K562 (cell line): Measurements from ENCODE around the gene PPIL1. TPM values are rescaled to one million over a fixed set of nuclear protein-coding genes. Genes with fewer than 3 reads are reported as not detected.

Source experiments
- EGR1 ChIP-seq: fragments of 450-650 bp; conservative IDR thresholded peaks from 2 replicates; pipeline ENCODE4 v1.6.1; 2017; ENCODE audit warnings: mild to moderate bottlenecking
- ELK1 ChIP-seq: sonication (generic); formaldehyde crosslinking; IDR thresholded peaks from 2 replicates; pipeline ENCODE4 v1.8.1; 2022; ENCODE audit warnings: missing genetic modification reagents
- HDAC2 ChIP-seq: fragments of 450-650 bp; IDR thresholded peaks from 2 replicates; pipeline ENCODE4 v1.6.1; 2016; ENCODE audit warnings: mild to moderate bottlenecking
- KDM4B ChIP-seq, 2 experiments: fragments of 450-650 bp in 1 of 2; sonication (generic) in 1 of 2; IDR thresholded peaks; 2 replicates each; pipeline ENCODE4 v1.6.1; 2016 to 2017; ENCODE audit warnings: borderline replicate concordance in 2 of 2, antibody characterized with exemption in 1 of 2, low read depth in 1 of 2, mild to moderate bottlenecking in 1 of 2
- L3MBTL2 ChIP-seq: fragments of 450-650 bp; IDR thresholded peaks from 2 replicates; pipeline ENCODE4 v1.6.1; 2016; ENCODE audit warnings: mild to moderate bottlenecking, moderate library complexity
- MCM3 ChIP-seq: fragments of 450-650 bp; IDR thresholded peaks from 2 replicates; pipeline ENCODE4 v1.6.1; 2016
- NR2C2 ChIP-seq, 2 experiments: fragments of 200-800 bp in 1 of 2; sonication (Bioruptor generic) in 1 of 2; sonication (generic) in 1 of 2; formaldehyde crosslinking in 1 of 2; IDR thresholded peaks; 2 replicates each; pipeline versions ENCODE4 v1.6.1 to v1.8.0; 2016 to 2022; ENCODE audit warnings: mild to moderate bottlenecking in 1 of 2, missing compliant biosample characterization in 1 of 2, missing genetic modification characterization in 1 of 2, missing genetic modification reagents in 1 of 2
- TRIM24 ChIP-seq, 2 experiments: fragments of 450-650 bp; IDR thresholded peaks; 2 replicates each; pipeline ENCODE4 v1.6.1; 2016
- ZBTB40 ChIP-seq, 2 experiments: fragments of 450-650 bp in 1 of 2; sonication (generic) in 1 of 2; formaldehyde crosslinking in 1 of 2; IDR thresholded peaks; 2 replicates each; pipeline versions ENCODE4 v1.7.1 to v1.9.0; 2016 to 2022; ENCODE audit warnings: inconsistent platforms in 1 of 2, mild to moderate bottlenecking in 1 of 2, missing genetic modification reagents in 1 of 2
- ZC3H8 ChIP-seq: fragments of 450-650 bp; IDR thresholded peaks from 2 replicates; pipeline ENCODE4 v1.6.1; 2017
- ZFP30 ChIP-seq: fragments of 250-450 bp; sonication (Bioruptor Pico); IDR thresholded peaks from 2 replicates; pipeline ENCODE4 v1.8.0; 2022; ENCODE audit warnings: moderate library complexity, mild to moderate bottlenecking, inconsistent platforms, borderline replicate concordance
- ZNF583 ChIP-seq: fragments of 250-450 bp; sonication (Bioruptor Pico); IDR thresholded peaks from 2 replicates; pipeline ENCODE4 v1.4.0; 2020
- ZNF766 ChIP-seq: fragments of 200-800 bp; sonication (Bioruptor generic); conservative IDR thresholded peaks from 2 replicates; pipeline ENCODE4 v1.6.1; 2016; ENCODE audit warnings: missing genetic modification characterization, missing compliant biosample characterization
- ZNF830 ChIP-seq: fragments of 250-450 bp; sonication (Bioruptor Pico); IDR thresholded peaks from 2 replicates; pipeline ENCODE4 v1.5.0; 2021; ENCODE audit warnings: mild to moderate bottlenecking
- polyA plus RNA-seq, 8 experiments: library from polyadenylated mRNA; depleted of rRNA in 4 of 8; stranded (reverse) in 5 of 8; unstranded in 3 of 8; fragments of >200 nt; fragmentation: Nextera tagmentation in 2 of 8; fragmentation: Illumina TruSeq in 1 of 8; extraction: Ambion mirVana in 2 of 8; extraction: Trizol in 1 of 8; gene quantifications; 2 replicates each; pipeline versions ENCODE4 v1.2.1 to v1.2.3, GENCODE V29; 2011 to 2014; ENCODE audit warnings: inconsistent platforms in 1 of 8, missing spikeins in 1 of 8
- total RNA-seq, 7 experiments: library from RNA; depleted of rRNA in 6 of 7; stranded (reverse); fragments of >200 nt in 6 of 7; fragmentation: Illumina TruSeq in 2 of 7; extraction: Trizol in 2 of 7; gene quantifications; 2 replicates each; pipeline versions ENCODE4 v1.2.1 to v1.2.3, GENCODE V29; 2011 to 2021; ENCODE audit warnings: low replicate concordance in 1 of 7
- TF ChIP-seq, protein P1 (sequence below): fragments of 250-450 bp; sonication (Bioruptor Pico); IDR thresholded peaks from 2 replicates; pipeline ENCODE4 v1.9.0; 2021; ENCODE audit warnings: mild to moderate bottlenecking, inconsistent platforms

Gene PPIL1
- total and polyA plus RNA-seq, 9 of the 15 experiments (the other 6 are each of a cell fraction or from before 2014, with no cell fraction given) = 65.8 to 205 (median 130) TPM

DNA sequence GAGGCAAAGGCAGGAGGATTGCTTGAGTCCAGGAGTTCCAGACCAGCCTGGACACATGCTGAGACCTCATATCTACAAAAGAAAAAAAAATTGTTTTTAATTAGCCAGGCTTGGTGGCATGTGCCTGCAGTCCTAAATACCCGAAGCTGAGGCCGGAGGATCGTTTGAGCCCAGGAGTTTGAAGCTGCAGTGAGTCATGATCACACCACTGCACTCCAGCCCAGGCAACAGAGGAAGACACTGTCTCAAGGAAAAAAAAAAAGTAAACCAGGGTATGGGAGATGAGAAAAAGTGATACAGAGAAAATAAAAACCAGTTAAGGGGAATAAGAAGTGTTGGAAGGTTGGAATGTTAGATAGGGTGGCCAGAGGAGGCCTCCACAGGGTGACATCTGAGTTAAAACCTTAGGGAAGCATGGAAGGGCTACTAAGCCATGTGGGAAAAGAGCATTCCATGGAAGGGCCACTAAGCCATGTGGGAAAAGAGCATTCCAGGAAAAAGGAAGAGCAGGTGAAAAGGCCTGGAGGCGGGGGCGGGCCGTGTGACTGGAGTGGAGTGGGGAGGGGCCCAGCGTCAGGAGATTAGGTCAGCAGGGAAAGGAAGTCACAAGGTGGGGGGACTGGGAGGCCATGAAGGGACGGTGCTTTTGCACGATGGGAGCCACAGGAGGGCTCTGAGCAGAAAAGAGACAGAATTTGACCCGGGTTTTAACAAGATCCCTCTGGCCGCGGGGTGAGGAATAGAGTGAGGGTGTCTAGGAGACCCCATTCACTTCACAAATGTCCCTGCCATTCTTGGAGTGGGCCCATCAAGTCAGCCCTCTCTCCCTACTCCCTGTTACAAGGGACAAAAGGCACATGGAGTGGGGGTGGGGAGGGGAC is 53.7 kb downstream of the PPIL1 start (continued):
- TF ChIP-seq ZBTB40 (IDR thresholded peaks at IDR 0.05) (peak; percentile 47; the same call in 1 of the 2 replicates), ZBTB40 (CRISPR knock-in tag; IDR thresholded peaks at IDR 0.05) (no peak), KDM4B (IDR thresholded peaks at IDR 0.05; ENCODE audit: borderline replicate concordance in 2 of 2, low read depth in 1 of 2) (no peak), ZFP30 (no peak), ZNF766 (peak; percentile 87), TRIM24 (IDR thresholded peaks at IDR 0.05) (peak; percentile 9 to 48; a peak in 2 of 4 replicates), EGR1 (peak; percentile 93), HDAC2 (peak; percentile 79), MCM3 (no peak), ZNF583 (CRISPR knock-in tag) (no peak), ELK1 (CRISPR knock-in tag) (no peak), ZNF830 (CRISPR knock-in tag) (no peak), L3MBTL2 (peak; percentile 90), NR2C2 (CRISPR knock-in tag; IDR thresholded peaks at IDR 0.05) (no peak), NR2C2 (tag; IDR thresholded peaks at IDR 0.05) (peak; percentile 78; the same call in 1 of the 2 replicates), ZC3H8 (no peak)
- TF ChIP-seq, protein P1, sequence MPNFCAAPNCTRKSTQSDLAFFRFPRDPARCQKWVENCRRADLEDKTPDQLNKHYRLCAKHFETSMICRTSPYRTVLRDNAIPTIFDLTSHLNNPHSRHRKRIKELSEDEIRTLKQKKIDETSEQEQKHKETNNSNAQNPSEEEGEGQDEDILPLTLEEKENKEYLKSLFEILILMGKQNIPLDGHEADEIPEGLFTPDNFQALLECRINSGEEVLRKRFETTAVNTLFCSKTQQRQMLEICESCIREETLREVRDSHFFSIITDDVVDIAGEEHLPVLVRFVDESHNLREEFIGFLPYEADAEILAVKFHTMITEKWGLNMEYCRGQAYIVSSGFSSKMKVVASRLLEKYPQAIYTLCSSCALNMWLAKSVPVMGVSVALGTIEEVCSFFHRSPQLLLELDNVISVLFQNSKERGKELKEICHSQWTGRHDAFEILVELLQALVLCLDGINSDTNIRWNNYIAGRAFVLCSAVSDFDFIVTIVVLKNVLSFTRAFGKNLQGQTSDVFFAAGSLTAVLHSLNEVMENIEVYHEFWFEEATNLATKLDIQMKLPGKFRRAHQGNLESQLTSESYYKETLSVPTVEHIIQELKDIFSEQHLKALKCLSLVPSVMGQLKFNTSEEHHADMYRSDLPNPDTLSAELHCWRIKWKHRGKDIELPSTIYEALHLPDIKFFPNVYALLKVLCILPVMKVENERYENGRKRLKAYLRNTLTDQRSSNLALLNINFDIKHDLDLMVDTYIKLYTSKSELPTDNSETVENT (CRISPR knock-in tag) = no peak
